Measurements from ENCODE around the gene ATF7IP2. TPM values are rescaled to one million over a fixed set of nuclear protein-coding genes. Genes with fewer than 3 reads are reported as not detected.
"Not testable (repeated sequence)": the region's sequence is repeated elsewhere in the genome, so short reads cannot be mapped to it uniquely, and the experiment has no call there.

ATF7IP2 gene
- total RNA-seq, 2 experiments from 2014 or later = 82.9 to 86.9 TPM

GRCh38 chr16:10441726-10442125 lies 55.9 kb downstream of the ATF7IP2 start:
- H3K4me1 Mint-ChIP-seq (ENCODE audit: low read depth) = no peaks in the 10 kb centered on the region

DNA sequence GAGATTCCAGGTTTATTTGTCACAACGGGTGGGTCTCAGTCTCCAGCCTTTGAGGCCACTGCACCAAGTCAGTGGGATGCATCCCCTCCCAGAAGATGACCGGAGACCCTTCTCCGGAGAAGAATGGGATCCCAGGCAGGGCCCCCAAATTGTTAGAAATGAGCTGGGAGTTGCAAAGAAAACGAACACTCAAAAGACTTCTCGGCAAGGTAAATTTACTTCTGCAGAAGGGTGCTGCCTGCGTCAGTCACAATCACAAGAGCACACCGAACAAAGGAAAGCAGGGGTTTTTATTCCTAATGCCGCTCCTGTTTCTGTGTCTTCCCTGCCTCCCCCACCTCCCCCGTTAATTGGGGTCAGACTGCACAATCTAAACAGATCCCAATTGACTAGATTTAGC lies 61.4 kb downstream of the ATF7IP2 start:
- Mint-ChIP-seq H3K4me1 (ENCODE audit: low read depth) (no peaks in the 10 kb centered on the region), H3K9me3 (peaks cover 17% of the 10 kb centered on the region), H3K27me3 (no peaks in the 10 kb centered on the region), H3K36me3 (ENCODE audit: low read depth) (peaks cover 100% of the 10 kb centered on the region), H3K4me3 (no peak overlapping the region), H3K27ac (no peak overlapping the region)
- intact Hi-C loops (cut with DNase I, micrococcal nuclease) = no loop called here
- peaks cover 65% of the 10 kb centered on the region for H3K36me3 ChIP-seq (ENCODE audit: insufficient read depth, low read length)
- TF ChIP-seq, protein P1, sequence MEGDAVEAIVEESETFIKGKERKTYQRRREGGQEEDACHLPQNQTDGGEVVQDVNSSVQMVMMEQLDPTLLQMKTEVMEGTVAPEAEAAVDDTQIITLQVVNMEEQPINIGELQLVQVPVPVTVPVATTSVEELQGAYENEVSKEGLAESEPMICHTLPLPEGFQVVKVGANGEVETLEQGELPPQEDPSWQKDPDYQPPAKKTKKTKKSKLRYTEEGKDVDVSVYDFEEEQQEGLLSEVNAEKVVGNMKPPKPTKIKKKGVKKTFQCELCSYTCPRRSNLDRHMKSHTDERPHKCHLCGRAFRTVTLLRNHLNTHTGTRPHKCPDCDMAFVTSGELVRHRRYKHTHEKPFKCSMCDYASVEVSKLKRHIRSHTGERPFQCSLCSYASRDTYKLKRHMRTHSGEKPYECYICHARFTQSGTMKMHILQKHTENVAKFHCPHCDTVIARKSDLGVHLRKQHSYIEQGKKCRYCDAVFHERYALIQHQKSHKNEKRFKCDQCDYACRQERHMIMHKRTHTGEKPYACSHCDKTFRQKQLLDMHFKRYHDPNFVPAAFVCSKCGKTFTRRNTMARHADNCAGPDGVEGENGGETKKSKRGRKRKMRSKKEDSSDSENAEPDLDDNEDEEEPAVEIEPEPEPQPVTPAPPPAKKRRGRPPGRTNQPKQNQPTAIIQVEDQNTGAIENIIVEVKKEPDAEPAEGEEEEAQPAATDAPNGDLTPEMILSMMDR (IDR thresholded peaks at IDR 0.05) = no peak
- H3K27me3 ChIP-seq (ENCODE audit: control insufficient read depth in 1 of 2, insufficient read depth in 2 of 2, low read length in 2 of 2) = no peaks in the 10 kb centered on the region
- H3K9me3 ChIP-seq (ENCODE audit: control insufficient read depth in 1 of 2, insufficient read depth in 1 of 2, low read length in 2 of 2) = peaks cover 20 to 47% of the 10 kb centered on the region in 2 experiments
- POLR2A ChIA-PET = no interaction called here
- H3K4me3 ChIP-seq (ENCODE audit: low read length) = no peak overlapping the region
- H3K27ac ChIP-seq (ENCODE audit: low read depth in 1 of 2, low read length in 2 of 2) = no peak overlapping the region
- no peak for ATAC-seq (ENCODE audit: poor library complexity)
- CTCF ChIA-PET = no interaction called here
- no peaks in the 10 kb centered on the region for H3K4me1 ChIP-seq (ENCODE audit: insufficient read depth, low read length)
- DNase-seq = no peak

More at GRCh38 chr16:10441726-10442125, 55.9 kb downstream of the ATF7IP2 start:
- Mint-ChIP-seq H3K4me3 (no peak overlapping the region), H3K9me3 (peaks cover 11% of the 10 kb centered on the region), H3K27ac (no peak overlapping the region), H3K36me3 (ENCODE audit: low read depth) (peaks cover 99% of the 10 kb centered on the region), H3K27me3 (no peaks in the 10 kb centered on the region)
- Histone ChIP-seq H3K27ac (ENCODE audit: low read depth in 1 of 2, low read length in 2 of 2) (no peak overlapping the region), H3K9me3 (ENCODE audit: control insufficient read depth in 1 of 2, insufficient read depth in 1 of 2, low read length in 2 of 2) (peaks cover 28 to 51% of the 10 kb centered on the region in 2 experiments), H3K4me3 (ENCODE audit: low read length) (no peak overlapping the region), H3K27me3 (ENCODE audit: control insufficient read depth in 1 of 2, insufficient read depth in 2 of 2, low read length in 2 of 2) (no peaks in the 10 kb centered on the region), H3K36me3 (ENCODE audit: insufficient read depth, low read length) (peaks cover 85% of the 10 kb centered on the region), H3K4me1 (ENCODE audit: insufficient read depth, low read length) (no peaks in the 10 kb centered on the region)
- ChIA-PET CTCF (no interaction called here), POLR2A (no interaction called here)
- TF ChIP-seq, protein P1 (IDR thresholded peaks at IDR 0.05) = no peak
- ATAC-seq (ENCODE audit: poor library complexity) (no peak), DNase-seq (no peak)
- intact Hi-C loops (cut with DNase I, micrococcal nuclease) = no loop called here

- ATAC-seq (ENCODE audit: poor library complexity); H3K27me3 ChIP-seq (ENCODE audit: control insufficient read depth in 1 of 2, insufficient read depth in 2 of 2, low read length in 2 of 2); H3K4me1 ChIP-seq (ENCODE audit: insufficient read depth, low read length); H3K27ac Mint-ChIP-seq; CTCF ChIA-PET; H3K9me3 Mint-ChIP-seq; H3K4me3 Mint-ChIP-seq; intact Hi-C loops (cut with DNase I, micrococcal nuclease); H3K27me3 Mint-ChIP-seq; POLR2A ChIA-PET; H3K9me3 ChIP-seq (ENCODE audit: control insufficient read depth in 1 of 2, insufficient read depth in 1 of 2, low read length in 2 of 2); H3K27ac ChIP-seq (ENCODE audit: low read depth in 1 of 2, low read length in 2 of 2); DNase-seq; H3K4me3 ChIP-seq (ENCODE audit: low read length): not testable (repeated sequence)
- H3K36me3 ChIP-seq (ENCODE audit: insufficient read depth, low read length) = peaks cover 42% of the 10 kb centered on the region
- H3K36me3 Mint-ChIP-seq (ENCODE audit: low read depth) = peaks cover 94% of the 10 kb centered on the region
- peaks cover 16% of the 10 kb centered on the region for H3K4me1 Mint-ChIP-seq (ENCODE audit: low read depth)
Observed at GRCh38 chr16:10452208-10453158, 66.6 kb downstream of the ATF7IP2 start.
